Panc1 (cell line): ENCODE measurements around the gene COPS8.

Experiments
- CTCF ChIP-seq: fragments of 450-650 bp; IDR thresholded peaks from 2 replicates; pipeline ENCODE4 v1.5.1; 2017; ENCODE audit warnings: mild to moderate bottlenecking
- POLR2AphosphoS5 ChIP-seq: IDR thresholded peaks from 2 replicates; pipeline ENCODE4 v1.6.1; 2012; ENCODE audit warnings: mild to moderate bottlenecking, low read depth, low read length, moderate library complexity
- TF ChIP-seq, protein P1 (sequence below), 2 experiments: IDR thresholded peaks; 2 replicates each; pipeline ENCODE4 v1.6.1; 2011 to 2012; ENCODE audit warnings: low read depth in 2 of 2, control low read depth in 1 of 2, low read length in 1 of 2, mild to moderate bottlenecking in 1 of 2, moderate library complexity in 1 of 2; ENCODE audit not compliant: insufficient read depth in 1 of 2

DNA sequence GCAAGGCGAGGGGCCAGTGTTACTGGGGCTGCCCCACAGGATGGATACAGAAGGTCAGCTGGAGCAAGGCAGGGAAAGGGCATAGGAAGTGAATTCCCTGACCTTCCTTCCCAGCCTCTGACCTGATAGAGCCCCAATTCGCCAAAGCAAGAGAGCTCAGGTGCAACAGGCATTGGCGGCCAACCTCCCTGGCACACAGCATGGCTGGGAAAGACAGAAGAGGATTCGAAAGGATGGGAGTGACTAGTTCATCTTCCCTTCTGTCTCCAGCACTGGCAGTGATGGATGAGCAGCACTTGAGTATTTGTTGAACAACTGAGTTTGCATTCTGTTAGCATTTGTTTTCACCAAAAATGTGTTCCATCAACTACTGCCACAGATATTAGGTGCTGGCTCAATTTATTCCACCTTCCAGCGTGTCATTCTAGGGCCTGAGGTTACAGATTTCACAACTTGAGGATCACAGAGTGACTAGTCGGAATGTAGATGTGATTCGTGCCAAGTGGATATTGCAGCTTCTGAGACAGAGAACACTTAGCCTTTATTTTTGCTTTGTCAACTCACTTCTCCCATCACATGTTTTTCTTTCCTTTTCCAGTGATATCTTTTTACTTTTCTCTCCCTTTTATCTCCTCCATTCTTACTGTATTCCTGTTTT lies 6.2 kb downstream of the COPS8 start:
- TF ChIP-seq, protein P1, sequence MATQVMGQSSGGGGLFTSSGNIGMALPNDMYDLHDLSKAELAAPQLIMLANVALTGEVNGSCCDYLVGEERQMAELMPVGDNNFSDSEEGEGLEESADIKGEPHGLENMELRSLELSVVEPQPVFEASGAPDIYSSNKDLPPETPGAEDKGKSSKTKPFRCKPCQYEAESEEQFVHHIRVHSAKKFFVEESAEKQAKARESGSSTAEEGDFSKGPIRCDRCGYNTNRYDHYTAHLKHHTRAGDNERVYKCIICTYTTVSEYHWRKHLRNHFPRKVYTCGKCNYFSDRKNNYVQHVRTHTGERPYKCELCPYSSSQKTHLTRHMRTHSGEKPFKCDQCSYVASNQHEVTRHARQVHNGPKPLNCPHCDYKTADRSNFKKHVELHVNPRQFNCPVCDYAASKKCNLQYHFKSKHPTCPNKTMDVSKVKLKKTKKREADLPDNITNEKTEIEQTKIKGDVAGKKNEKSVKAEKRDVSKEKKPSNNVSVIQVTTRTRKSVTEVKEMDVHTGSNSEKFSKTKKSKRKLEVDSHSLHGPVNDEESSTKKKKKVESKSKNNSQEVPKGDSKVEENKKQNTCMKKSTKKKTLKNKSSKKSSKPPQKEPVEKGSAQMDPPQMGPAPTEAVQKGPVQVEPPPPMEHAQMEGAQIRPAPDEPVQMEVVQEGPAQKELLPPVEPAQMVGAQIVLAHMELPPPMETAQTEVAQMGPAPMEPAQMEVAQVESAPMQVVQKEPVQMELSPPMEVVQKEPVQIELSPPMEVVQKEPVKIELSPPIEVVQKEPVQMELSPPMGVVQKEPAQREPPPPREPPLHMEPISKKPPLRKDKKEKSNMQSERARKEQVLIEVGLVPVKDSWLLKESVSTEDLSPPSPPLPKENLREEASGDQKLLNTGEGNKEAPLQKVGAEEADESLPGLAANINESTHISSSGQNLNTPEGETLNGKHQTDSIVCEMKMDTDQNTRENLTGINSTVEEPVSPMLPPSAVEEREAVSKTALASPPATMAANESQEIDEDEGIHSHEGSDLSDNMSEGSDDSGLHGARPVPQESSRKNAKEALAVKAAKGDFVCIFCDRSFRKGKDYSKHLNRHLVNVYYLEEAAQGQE (IDR thresholded peaks at IDR 0.05; ENCODE audit: insufficient read depth in 1 of 2, low read depth in 2 of 2, low read length in 1 of 2) = no peak
- TF ChIP-seq POLR2AphosphoS5 (no peak), CTCF (no peak)
